Prostate gland (tissue), 2 donors: Measurements from ENCODE around the gene ADAMTS14.

Experiments
- POLR2A ChIP-seq: fragments of 450-650 bp; IDR thresholded peaks from one replicate; pipeline ENCODE4 v1.6.1; 2016; ENCODE audit warnings: antibody characterized with exemption, mild to moderate bottlenecking
- POLR2AphosphoS5 ChIP-seq: sonication (generic); formaldehyde crosslinking; IDR thresholded peaks from one replicate; pipeline ENCODE4 v1.6.1; 2017; ENCODE audit warnings: antibody characterized with exemption
- TF ChIP-seq, protein P1 (sequence below), 4 experiments: fragments of 200-600 bp in 2 of 4; fragments of 450-650 bp in 2 of 4; sonication (generic) in 2 of 4; IDR thresholded peaks; 1 replicate in 3 of 4; 2 replicates in 1 of 4; pipeline ENCODE4 v1.5.1; 2016 to 2019; ENCODE audit warnings: antibody characterized with exemption in 4 of 4, mild to moderate bottlenecking in 2 of 4, moderate library complexity in 2 of 4

DNA sequence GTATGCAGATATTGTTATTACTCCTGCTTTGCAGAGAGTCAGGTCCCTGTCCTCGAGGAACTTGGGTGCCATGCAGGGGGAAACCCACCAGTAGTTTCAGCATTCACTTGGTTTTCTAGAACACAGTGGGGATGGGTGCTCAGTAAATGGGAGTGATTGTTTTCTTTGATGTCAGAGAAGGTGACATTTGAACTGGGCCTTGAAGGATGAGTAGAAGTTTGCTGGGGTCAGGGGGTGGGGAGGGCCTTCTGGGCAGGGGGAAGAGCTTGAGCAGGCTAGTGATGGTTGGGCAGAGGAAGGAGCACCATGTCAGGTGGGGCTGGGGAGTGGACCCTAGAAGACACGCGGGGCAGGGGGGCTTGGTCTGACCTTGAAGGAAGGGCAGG lies 5.9 kb downstream of the ADAMTS14 start:
- no peak for TF ChIP-seq POLR2A
- TF ChIP-seq POLR2AphosphoS5: no peak
- TF ChIP-seq, protein P1, sequence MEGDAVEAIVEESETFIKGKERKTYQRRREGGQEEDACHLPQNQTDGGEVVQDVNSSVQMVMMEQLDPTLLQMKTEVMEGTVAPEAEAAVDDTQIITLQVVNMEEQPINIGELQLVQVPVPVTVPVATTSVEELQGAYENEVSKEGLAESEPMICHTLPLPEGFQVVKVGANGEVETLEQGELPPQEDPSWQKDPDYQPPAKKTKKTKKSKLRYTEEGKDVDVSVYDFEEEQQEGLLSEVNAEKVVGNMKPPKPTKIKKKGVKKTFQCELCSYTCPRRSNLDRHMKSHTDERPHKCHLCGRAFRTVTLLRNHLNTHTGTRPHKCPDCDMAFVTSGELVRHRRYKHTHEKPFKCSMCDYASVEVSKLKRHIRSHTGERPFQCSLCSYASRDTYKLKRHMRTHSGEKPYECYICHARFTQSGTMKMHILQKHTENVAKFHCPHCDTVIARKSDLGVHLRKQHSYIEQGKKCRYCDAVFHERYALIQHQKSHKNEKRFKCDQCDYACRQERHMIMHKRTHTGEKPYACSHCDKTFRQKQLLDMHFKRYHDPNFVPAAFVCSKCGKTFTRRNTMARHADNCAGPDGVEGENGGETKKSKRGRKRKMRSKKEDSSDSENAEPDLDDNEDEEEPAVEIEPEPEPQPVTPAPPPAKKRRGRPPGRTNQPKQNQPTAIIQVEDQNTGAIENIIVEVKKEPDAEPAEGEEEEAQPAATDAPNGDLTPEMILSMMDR (IDR thresholded peaks at IDR 0.05): no peak
